Activated CD4-positive, alpha-beta memory T cell treated with anti-CD3 and anti-CD28 coated beads for 36 hours (primary cell): Measurements from ENCODE around the gene IFFO2. TPM values are rescaled to one million over a fixed set of nuclear protein-coding genes. Genes with fewer than 3 reads are reported as not detected.

Experiments used
- CTCF ChIA-PET: fragments of 350-600 bp; sonication (Branson Sonifier 250); formaldehyde crosslinking; loops from one replicate; lab custom pipeline; 2021; ENCODE audit warnings: antibody characterized with exemption, inconsistent platforms; lab: Charles Lee
- POLR2A ChIA-PET: fragments of 350-600 bp; sonication (Branson Sonifier 250); formaldehyde crosslinking; loops from one replicate; lab custom pipeline; 2021; ENCODE audit warnings: antibody characterized with exemption; lab: Charles Lee
- DNase-seq: peaks from one replicate; pipeline ENCODE4 v3.0.0-alpha.2; 2020
- H3K27ac Mint-ChIP-seq: one replicate; pipeline ENCODE4 v1.8.0; 2021; ENCODE audit warnings: mixed read lengths
- H3K27me3 Mint-ChIP-seq: one replicate; pipeline ENCODE4 v1.8.0; 2021; ENCODE audit warnings: mixed read lengths
- H3K36me3 Mint-ChIP-seq: one replicate; pipeline ENCODE4 v1.8.0; 2021; ENCODE audit warnings: mixed read lengths
- H3K4me1 Mint-ChIP-seq: one replicate; pipeline ENCODE4 v1.8.0; 2021; ENCODE audit warnings: low read depth, mixed read lengths
- H3K4me3 Mint-ChIP-seq: one replicate; pipeline ENCODE4 v1.8.0; 2021; ENCODE audit warnings: mild to moderate bottlenecking, mixed read lengths
- H3K9me3 Mint-ChIP-seq: one replicate; pipeline ENCODE4 v1.8.0; 2021; ENCODE audit warnings: mixed read lengths
- intact Hi-C: fragments of 100-400 bp; cut with micrococcal nuclease; formaldehyde crosslinking; loops from one replicate; pipeline ENCODE4 v1.15.1; 2023
- microRNA-seq: library from miRNA; unstranded; fragments of <30 nt; microRNA quantifications from one replicate; pipeline ENCODE4 v1.2.0, GENCODE V29; 2022; ENCODE audit warnings: borderline number of aligned reads, borderline microRNAs expressed, borderline replicate concordance
- total RNA-seq, 2 experiments: library from RNA; stranded (reverse); gene quantifications; one replicate each; pipeline ENCODE4 v1.2.3, GENCODE V29; 2021

Gene IFFO2
- total RNA-seq, 2 experiments from 2014 or later, result 40.4 to 42.0 TPM

DNA sequence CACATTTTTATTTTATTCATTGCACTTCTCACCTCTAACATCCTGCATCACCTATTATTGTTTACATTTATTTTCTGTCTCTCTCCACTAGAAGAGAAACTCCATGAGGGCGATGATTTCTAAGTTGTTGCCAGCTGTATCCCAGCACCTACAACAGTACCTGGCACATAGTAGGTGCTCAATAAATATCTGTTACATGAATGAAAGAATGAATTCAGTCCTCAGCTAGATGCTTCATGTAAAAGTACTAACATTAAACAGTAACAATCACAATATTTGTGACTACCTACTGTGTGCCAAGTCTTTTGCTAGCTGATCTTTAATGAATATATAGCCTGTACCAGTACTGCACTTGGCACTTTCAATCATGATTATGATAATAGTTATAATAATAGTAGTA lies 100.0 kb downstream of the IFFO2 start:
- H3K9me3 Mint-ChIP-seq, result no peaks in the 10 kb centered on the region
- H3K27me3 Mint-ChIP-seq, result peaks cover 3% of the 10 kb centered on the region
- no peak overlapping the region for H3K4me3 Mint-ChIP-seq
- H3K4me1 Mint-ChIP-seq, result no peaks in the 10 kb centered on the region
- intact Hi-C loops, result no loop called here
- no peaks in the 10 kb centered on the region for H3K36me3 Mint-ChIP-seq
- H3K27ac Mint-ChIP-seq, result no peak overlapping the region
- POLR2A ChIA-PET, result no interaction called here
- CTCF ChIA-PET, result no interaction called here
- DNase-seq, result no peak

DNA sequence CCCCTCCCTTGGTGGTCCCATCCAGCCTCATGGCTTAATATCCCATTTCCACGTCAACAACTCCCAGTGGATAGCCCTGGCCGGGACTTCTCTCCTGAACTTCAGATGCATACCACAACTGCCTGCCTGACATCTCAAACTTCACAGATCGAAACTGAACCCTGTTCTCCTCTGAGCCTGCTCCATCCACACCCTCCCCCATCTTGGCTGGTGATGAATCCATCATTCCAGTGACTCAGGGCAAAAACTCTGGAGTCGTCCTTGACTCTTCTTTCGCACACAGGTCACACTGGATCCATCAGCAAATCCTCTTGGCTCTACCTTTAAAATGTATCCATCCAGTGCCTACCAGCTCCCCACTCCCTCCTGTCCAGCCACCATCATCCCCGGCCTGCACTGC lies 100.9 kb downstream of the IFFO2 start:
- H3K36me3 Mint-ChIP-seq, result no peaks in the 10 kb centered on the region
- POLR2A ChIA-PET, result no interaction called here
- no peaks in the 10 kb centered on the region for H3K9me3 Mint-ChIP-seq
- no peak overlapping the region for H3K4me3 Mint-ChIP-seq
- H3K4me1 Mint-ChIP-seq, result no peaks in the 10 kb centered on the region
- peaks cover 3% of the 10 kb centered on the region for H3K27me3 Mint-ChIP-seq
- CTCF ChIA-PET, result no interaction called here
- no peak for DNase-seq
- intact Hi-C loops, result no loop called here
- no peak overlapping the region for H3K27ac Mint-ChIP-seq

DNA sequence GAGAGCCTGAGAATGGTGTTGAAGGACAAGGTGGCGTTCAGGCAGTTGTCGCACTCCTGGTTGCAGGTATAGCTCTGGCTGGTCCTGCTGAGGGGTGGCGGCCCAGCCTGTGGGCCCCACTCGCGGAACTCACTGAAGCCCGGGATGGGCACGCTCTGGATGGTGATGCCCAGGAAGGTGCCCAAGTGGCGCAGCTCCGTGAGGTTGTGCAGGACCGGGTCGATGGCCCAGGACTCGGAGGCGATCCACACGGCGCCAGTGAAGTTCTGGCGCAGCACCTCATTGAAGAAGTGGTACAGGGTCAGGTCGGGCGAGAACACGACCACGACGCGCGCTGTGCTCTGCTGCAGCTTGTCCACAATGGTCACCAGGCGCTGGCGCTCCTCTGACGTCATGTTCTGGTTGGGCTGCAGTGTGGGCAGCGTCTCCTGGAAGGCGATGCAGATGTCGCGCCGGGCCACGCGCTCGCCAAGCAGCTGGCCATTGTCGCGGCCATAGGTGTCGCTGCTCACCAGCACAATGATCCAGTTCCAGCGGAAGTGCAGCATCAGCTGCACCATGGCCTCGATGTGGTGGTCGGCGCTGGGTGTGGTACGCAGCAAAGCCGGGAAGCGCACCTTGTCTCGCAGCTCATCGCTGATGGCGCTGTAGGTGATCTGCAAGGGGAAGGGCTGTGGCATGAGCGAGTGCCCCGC lies 102.0 kb downstream of the IFFO2 start:
- ChIA-PET POLR2A (no interaction called here), CTCF (no interaction called here)
- peaks cover 3% of the 10 kb centered on the region for H3K27me3 Mint-ChIP-seq
- no peaks in the 10 kb centered on the region for H3K4me1 Mint-ChIP-seq
- H3K9me3 Mint-ChIP-seq, result no peaks in the 10 kb centered on the region
- intact Hi-C loops, result no loop called here
- no peak overlapping the region for H3K27ac Mint-ChIP-seq
- no peaks in the 10 kb centered on the region for H3K36me3 Mint-ChIP-seq
- DNase-seq, result no peak
- H3K4me3 Mint-ChIP-seq, result no peak overlapping the region

Small RNA genes within 50 kb of the gene (microRNA-seq; reads per million reads assigned to microRNA genes)
- not detected for gene MIR1290
- gene MIR4695, result not detected

Other genes with a start within 250 kb of the IFFO2 start
- not detected for gene TAS1R2, start 97.0 kb downstream of the IFFO2 start, total RNA-seq
- gene ALDH4A1, start 54.1 kb downstream of the IFFO2 start, total RNA-seq, result 1 to 10 TPM; 7.2 to 7.3 TPM